ENCODE results near the gene KCNE5.
"Not testable (repeated sequence)": the region's sequence is repeated elsewhere in the genome, so short reads cannot be mapped to it uniquely, and the experiment has no call there.

The KCNE5 gene

GRCh38 chrX:109622270-109622669, 2.7 kb downstream of the KCNE5 start:
- DNase-seq (ENCODE audit: low read depth): no peak
- no peak overlapping the region for H3K4me3 ChIP-seq (ENCODE audit: low read depth, low read length)

- DNase-seq (ENCODE audit: low read depth): no peak
- no peak overlapping the region for H3K4me3 ChIP-seq (ENCODE audit: low read depth, low read length)
Observed at GRCh38 chrX:109619771-109620170, 5.2 kb downstream of the KCNE5 start.

- H3K4me3 ChIP-seq (ENCODE audit: low read depth, low read length): no peak overlapping the region
- DNase-seq (ENCODE audit: low read depth): no peak
Observed at GRCh38 chrX:109614951-109615350, 10.0 kb downstream of the KCNE5 start.

GRCh38 chrX:109601486-109601885, 23.5 kb downstream of the KCNE5 start:
- no peak for DNase-seq (ENCODE audit: low read depth)
- no peak overlapping the region for H3K4me3 ChIP-seq (ENCODE audit: low read depth, low read length)

DNA sequence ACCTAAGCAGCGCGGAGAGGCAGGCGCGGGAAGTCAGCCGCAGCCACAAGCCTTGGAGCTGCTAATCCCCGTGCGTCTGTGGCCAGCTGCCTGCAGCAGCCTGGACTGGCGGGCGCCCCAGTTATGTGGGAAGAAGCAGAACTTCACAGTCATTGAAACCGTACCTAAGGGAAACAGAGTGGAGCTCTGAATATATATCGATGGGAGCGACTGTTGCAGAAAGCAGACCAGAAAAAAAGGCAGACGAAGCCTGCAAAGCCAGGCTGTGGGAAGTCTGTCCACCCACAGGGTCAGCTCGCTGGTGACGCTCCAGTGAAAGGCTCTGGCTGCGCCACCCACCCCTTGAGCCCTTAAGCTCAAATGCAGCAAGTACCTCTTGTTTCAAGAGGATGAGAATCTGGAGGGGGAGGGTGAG, 24.7 kb downstream of the KCNE5 start:
- no peak for DNase-seq (ENCODE audit: low read depth)
- peak overlapping the region; percentile 20 for H3K4me3 ChIP-seq (ENCODE audit: low read depth, low read length)

DNA sequence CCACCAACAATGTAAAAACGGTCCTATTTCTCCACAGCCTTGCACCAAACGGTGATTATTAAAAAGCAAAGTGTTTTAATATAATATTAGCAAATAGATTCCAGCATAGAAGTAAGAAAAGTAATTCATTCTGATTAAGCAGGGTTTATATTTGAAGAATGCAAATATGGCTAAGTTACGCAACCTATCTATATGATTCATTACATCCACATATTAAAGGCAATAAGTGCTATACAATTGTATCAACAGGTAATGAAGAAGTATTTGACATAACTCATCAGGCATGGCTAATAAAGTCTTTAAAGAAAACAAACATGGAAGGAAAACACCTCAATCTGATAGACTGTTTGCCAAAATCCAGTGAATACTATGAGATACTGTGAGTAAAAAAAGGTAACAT, 29.0 kb downstream of the KCNE5 start:
- H3K4me3 ChIP-seq (ENCODE audit: low read depth, low read length): no peak overlapping the region
- DNase-seq (ENCODE audit: low read depth): no peak

DNA sequence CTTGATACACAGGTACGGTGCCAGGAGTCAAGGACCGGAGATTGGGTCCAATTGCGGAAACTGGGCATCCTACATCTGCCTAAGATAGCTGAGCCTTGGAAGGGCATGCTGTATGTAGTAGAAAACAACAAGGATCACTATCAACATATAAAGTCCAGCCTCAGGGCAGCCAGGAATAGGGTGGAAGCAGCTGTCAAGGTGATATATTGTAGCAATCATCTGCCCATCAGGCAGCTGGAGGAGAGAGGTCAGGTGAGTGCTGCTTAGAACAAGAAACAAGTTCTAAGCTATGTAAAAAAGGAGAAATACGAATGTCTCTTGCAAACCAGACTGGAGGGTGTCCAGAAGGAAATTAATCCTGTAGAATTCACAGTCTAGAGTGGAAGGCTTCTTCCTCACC, 34.8 kb downstream of the KCNE5 start:
- no peak overlapping the region for H3K4me3 ChIP-seq (ENCODE audit: low read depth, low read length)
- DNase-seq (ENCODE audit: low read depth): no peak

GRCh38 chrX:109585488-109585887, 39.5 kb downstream of the KCNE5 start:
- no peak overlapping the region for H3K4me3 ChIP-seq (ENCODE audit: low read depth, low read length)
- DNase-seq (ENCODE audit: low read depth): no peak

DNA sequence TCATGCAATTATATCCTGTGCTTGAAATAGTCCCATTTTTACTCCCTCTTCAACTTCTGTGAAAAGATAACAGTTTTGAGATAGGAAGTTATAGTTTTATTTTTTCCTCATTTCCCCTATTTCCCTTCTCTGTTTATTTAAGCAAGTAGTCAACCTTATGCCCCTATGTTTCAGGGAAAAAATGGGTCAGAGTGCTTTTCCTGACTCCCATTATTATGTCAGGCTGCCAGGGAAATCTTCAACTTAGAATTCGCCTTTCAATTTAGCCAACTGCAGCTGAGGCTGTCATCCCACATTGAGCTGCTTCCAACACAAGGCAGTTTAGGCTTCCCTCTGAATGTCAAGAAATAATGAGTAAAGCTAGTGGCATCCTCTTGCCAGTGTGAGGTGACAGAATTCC, 46.1 kb downstream of the KCNE5 start:
- DNase-seq (ENCODE audit: low read depth): no peak
- H3K4me3 ChIP-seq (ENCODE audit: low read depth, low read length): no peak overlapping the region

- no peak for DNase-seq (ENCODE audit: low read depth)
- H3K4me3 ChIP-seq (ENCODE audit: low read depth, low read length): no peak overlapping the region
Observed at GRCh38 chrX:109577055-109577454, 47.9 kb downstream of the KCNE5 start.

DNA sequence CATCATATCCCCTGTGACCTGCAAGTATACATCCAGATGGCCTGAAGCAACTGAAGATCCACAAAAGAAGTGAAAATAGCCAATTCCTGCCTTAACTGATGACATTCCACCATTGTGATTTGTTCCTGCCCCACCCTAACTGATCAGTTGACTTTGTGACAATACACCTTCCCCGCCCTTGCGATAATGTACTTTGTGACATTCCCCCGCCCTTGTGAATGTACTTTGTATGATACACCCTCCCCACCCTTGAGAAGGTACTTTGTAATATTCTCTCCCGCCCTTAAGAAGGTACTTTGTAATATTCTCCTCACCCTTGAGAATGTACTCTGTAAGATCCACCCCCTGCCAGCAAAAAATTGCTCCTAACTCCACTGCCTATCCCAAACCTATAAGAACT, 48.9 kb downstream of the KCNE5 start:
- not testable (repeated sequence) for H3K4me3 ChIP-seq (ENCODE audit: low read depth, low read length); DNase-seq (ENCODE audit: low read depth)
